SKM-1 treated with dmso at 0.1 percent for 144 hours (cell line): ENCODE measurements around the gene RPS16.

Source experiments
- DNase-seq: peaks from one replicate; lab custom pipeline; 2025; ENCODE audit not compliant: unreplicated experiment; lab: John Stamatoyannopoulos, UW

Gene RPS16

DNA sequence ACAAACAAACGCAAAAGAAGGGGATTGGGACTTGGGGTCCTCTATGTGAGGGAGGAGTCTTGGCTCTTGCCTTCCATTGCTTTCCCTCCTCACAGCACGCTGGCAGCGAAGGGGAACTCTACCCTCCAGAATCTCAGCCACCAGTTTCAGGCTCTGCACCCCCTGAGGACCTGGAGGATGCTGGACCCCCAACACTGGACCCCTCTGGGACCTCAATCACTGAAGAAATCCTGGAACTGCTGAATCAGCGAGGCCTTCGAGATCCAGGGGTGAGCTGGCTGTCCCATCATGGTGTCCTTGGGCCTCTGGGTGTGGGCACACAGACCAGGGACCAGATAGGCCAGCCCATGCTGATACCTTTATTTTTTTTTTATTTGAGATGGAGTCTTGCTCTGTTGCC lies 13.7 kb downstream of the RPS16 start:
- no peak for DNase-seq

DNA sequence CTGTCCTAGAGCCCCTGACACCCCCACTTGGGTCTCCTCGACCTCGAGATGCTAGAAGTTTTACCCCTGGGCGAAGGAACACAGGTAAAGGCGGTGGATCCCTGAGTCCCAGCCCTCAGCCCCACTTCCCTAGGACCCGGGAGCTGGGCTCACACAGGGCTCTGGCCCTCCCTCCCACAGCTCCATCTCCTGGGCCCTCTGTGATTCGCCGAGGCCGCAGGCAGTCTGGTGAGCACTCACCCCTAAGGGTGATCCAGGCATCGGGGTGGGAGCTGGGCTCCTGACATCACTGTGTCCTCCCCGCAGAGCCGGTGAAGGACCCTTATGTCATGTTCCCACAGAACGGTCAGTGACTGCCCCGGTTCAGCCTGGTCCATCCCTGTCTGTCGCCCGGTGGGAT lies 15.0 kb downstream of the RPS16 start:
- DNase-seq: no peak

DNA sequence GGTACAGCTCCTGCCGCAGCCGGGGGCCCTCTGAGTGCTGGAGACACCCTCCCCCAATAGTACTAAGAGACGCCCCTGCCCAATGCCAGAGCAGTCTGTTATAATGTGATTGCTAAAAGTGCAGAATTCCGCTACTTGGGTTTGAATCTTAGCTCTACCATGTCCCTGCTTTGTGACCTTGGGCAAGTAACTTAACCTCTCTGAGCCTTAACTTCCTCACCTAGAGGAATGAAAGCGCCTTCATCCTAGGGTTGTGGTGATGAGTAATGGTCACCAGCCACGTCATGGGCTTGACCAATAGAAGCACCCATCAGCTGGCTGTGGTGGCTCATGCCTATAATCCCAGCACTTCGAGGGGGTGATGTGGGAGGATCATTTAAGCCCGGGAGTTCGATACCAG lies 16.7 kb downstream of the RPS16 start:
- DNase-seq: no peak

DNA sequence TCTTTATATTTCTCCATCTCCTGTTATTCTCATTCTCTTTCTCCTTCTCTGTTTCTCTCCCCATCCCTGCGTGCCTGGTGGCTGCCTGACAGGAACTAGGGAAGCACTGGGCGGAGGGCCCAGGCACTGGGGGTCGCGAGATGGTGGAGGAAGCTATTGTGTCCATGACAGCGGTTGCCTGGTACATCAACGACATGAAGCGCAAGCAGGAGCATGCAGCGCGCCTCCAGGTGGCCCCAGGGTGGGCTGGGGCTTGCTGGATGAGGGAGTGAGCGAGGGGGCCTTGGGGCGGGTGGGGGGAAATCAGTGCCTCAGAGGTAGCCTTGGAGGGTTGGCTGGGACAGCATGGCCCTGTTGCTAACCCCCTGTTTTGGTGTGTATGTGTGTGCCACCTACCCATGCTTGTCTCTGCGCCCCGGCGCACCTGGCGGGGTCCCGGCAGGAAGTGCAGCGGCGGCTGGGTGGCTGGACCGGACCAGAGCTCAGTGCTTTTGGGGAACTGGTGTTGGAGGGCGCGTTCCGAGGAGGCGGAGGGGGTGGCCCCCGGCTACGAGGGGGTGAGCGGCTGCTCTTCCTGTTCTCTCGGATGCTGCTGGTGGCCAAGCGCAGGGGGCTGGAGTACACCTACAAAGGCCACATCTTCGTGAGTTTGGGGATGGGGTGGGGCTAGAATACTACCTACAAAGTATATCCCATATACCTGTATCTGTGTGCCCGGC lies 18.1 kb downstream of the RPS16 start:
- no peak for DNase-seq

DNA sequence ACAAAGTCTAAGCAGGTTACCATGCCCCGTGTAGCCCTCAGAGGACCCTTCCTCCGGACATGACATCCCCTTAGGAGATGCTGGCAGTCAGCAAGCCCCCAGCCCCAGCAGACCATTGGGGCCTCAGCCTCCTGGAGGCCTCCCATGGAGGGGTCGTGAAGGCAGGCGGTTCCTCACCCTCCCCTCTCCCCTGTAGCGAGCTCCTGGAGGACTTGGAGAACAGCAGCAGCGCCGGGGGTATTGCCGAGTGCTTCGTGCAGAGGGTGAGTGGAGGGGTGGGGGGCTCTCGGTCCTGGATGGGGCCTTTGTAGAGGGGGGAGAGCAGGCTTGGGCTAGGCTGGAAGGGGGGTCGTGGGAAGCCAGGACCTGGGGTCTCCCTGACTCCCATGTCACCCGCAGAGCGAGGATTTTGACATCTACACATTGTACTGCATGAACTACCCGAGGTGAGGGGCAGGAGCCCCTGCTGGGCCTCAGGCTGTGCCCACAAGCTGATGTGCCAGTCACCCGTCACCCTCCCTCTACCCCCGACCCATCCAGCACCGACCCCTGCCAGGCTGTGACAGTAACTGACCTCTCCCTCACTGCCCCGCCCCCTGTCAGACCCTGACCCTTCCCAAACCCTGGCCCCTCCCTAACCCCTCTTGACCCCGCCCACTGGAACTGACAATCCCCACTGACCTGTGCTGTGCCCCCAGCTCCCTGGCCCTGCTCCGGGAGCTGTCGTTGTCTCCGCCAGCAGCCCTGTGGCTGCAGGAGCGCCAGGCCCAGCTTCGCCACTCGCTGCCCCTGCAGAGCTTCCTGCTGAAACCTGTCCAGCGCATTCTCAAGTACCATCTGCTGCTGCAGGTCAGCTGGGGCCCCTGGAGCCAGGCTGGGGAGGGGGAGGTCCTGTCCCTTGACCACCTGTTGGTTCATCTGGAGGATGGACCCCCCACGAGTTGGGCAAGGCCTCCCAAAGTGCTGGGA lies 19.3 kb downstream of the RPS16 start:
- no peak for DNase-seq

DNA sequence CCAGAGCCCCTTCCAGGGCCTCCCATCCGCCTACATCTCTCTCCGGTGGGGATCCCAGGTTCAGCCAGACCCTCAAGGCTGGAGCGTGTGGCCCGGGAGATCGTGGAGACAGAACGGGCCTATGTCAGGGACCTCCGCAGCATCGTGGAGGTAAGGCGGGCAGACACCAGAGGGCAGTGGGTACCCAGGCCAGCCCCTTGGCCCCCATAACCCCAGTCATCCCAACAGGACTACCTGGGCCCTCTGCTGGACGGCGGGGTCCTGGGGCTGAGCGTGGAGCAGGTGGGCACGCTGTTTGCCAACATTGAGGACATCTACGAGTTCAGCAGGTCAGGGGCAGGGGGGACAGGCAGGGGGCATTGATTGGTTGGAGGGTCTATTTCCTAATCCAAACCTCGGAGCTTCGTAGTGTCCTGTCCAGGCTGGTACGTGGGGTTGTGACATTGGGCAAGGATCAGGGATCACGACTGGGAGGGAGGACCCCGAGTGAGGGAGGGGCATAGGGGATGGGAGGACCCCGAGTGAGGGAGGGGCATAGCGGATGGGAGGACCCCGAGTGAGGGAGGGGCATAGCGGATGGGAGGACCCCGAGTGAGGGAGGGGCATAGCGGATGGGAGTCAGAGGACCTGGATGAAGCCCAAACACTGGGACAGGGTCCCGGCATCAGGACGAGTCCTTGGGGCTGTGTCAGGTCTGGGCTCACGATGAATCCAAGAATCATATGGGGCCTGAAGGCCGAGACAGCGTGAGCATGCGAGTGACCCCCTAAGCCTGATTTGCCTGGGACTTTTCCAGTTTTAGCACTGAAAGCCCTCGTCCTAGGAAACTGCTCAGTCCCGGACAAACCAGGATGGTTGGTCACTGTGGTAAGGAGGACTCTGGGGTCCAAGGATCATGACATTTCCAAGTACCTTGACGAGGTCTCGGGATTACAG lies 20.4 kb downstream of the RPS16 start:
- DNase-seq: no peak

DNA sequence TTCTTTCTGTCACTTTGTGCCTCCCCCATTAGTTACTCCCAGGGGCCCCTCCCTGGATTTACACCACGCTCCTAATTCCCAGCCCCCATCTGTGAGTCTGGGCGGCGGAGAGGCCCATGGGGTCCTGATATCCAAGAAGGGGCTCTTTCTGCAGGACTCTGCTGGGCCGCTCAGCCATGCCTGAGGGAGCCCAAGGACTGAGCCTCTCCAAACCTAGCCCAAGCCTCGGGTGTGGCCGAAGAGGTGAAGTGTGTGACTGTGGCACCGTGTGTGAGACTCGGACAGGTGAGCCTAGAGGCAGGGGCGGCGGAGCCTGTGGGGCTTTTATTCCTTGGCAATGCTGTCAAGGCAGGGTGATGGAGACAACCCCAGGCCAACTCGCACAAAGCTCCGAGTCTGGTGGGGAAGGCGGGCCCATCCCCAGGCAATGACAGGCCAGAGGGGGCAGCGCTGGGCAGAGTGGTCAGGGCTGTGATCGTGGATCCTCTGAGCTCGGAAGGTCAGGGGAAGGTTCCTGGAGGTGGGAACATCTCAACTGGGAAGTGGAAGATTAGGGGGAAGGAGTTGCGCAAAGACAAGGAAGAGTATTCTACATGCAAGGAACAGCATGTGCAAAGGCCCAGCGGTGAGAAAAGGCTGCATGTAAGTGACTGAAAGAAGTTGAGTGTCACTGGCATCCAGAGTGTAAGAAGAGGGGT lies 21.7 kb downstream of the RPS16 start:
- DNase-seq: no peak

DNA sequence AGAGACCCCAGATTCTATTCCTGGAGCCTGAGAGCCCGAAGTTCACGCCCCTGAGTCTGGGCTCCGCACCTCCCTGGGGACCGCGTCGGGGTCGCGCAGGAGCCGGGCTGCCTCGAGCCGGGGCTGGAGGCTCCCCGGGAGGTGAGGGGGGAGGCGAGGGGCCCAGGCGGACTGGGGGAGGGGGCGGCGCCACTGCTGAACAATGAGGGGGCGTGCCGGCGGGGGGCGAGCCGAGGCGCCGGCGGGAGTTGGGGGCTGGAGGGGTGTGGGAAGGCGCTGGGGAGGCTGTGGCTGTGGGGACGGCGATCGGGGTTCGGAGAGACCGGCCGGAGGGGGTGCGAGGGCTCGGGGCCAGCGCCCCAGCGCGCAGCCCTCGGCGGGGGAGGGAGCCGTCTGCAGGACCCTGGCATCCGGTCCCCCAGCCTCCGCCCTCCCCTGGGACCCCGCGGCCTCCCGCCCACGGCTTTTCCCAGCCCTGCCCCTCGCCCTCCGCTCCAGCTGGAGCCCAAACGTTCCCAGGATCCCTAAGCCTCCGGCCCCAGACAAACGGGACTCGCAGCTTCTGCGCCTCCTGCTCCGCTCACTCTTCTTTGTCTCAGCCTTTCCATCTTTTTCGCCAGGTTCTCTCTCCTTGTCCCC lies 22.4 kb downstream of the RPS16 start:
- no peak for DNase-seq

DNA sequence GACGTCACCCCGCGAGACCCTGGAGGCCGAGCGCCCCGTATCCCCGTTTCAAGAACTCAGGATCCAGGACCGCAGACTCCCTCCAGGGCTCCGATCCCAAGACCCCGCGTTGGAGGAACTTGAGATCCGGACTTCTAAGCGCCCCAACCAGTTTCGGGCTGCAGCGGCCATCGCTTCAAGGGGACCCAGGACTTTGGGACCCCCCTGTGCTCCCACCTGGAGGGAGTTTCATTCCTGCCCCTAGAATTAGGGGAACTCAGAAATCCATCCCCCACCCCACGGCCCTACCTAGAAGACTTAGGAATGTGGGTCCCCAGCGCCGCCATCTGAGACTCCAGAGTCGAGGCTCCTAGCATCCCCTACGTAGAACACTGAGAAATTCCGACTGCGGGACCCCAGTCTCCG lies 22.9 kb downstream of the RPS16 start:
- DNase-seq: no peak

DNA sequence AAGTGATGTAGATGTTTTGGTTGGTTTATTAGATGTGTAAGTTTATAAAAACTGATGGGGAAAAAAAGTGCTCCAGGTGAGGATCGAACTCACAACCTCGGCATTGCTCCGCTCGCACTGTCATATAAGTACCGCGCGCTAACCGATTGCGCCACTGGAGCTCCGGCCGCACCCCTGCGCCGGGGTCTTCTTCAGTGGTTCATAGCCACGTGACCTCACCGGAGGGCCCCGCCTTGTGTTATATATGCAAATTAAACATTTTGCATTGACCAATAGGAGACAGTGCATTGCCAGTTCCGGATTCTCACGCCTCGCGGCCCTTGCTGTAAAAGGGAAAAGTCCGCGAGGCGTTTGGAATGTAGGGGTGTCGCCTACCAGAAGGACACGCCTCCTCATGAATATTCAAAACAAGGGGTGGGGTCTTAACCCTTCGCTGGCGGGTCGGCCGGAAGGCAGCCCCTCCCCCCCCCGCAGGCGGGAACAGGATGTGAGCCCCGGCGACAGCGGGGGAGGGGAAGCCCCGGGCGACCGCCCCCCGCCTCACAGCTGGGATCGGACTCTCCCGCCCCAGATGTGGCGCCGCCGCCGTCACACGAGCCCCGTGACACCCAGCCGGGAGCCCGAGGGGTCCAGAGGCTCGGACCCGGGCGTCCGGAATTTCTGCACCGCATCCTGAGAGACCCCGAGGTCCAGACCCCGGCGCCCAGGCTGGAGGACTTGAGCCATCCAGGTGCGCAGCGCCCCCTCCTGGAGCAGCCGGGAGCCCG lies 23.5 kb downstream of the RPS16 start, which contains the start of gene PLEKHG2:
PLEKHG2 (plus strand) TSS at position 570 of the 767 bp plus-strand sequence. CDS start 1,418 bp downstream, outside the sequence.
- peak; percentile 97 for DNase-seq

DNA sequence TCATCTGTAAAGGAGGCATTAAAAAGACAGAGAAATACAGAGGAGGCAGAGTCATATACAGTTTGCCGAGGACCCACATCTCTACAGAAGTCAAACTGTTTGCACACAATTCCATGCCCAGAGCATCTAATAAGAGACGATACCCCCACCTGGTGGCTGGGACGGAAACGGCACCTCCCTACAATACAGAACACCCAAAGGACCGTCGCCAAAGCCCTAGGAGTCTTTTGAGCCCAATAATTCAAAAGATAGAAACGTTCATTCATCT lies 24.0 kb downstream of the RPS16 start:
- DNase-seq: peak; percentile 92

DNA sequence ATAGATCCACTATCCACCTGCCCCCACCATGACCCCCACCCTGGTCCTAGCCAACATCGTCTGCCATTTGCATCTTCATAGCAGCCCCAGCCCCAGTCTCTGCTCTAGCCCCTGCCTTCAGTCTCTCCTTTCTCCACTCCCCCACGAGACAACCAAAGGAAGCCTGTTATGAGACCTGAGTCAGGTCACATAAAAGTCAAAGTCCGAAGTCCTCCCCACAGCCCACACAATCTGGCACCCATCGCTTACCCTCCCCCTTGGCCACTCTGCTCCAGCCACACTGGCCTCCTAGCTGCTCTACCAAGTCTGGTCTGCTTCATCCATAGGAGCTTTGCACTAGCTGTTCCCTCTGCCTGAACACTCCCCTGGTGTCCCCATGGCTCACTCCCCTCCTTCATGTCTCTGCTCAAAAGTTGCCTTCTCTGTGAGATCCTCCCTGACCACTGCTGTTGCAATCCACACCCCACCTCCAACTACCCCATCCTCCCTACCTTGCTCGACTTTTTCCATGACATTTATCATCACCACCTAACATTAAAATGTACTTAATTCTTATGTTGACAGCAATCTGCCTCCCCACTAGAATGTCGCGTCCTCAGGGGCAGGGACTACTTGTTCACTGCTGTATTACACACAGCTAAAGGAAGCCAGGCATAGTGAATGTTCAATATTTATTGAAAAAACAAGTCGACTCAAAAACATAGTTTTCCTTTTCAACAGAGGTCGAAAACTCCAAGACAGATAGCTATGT lies 24.5 kb downstream of the RPS16 start:
- no peak for DNase-seq

DNA sequence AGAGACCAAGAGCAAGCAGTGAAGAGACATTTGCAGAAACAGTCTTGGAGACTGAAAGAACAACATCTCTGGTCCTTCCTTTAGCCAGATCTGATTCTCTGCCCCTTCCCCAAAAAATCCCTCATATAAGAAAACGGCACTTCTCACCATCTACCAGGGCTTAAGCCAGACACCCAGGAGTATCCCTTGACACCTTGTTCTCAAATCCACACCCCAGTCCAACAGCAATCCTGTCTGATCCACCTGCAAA lies 25.0 kb downstream of the RPS16 start:
- DNase-seq: no peak

DNA sequence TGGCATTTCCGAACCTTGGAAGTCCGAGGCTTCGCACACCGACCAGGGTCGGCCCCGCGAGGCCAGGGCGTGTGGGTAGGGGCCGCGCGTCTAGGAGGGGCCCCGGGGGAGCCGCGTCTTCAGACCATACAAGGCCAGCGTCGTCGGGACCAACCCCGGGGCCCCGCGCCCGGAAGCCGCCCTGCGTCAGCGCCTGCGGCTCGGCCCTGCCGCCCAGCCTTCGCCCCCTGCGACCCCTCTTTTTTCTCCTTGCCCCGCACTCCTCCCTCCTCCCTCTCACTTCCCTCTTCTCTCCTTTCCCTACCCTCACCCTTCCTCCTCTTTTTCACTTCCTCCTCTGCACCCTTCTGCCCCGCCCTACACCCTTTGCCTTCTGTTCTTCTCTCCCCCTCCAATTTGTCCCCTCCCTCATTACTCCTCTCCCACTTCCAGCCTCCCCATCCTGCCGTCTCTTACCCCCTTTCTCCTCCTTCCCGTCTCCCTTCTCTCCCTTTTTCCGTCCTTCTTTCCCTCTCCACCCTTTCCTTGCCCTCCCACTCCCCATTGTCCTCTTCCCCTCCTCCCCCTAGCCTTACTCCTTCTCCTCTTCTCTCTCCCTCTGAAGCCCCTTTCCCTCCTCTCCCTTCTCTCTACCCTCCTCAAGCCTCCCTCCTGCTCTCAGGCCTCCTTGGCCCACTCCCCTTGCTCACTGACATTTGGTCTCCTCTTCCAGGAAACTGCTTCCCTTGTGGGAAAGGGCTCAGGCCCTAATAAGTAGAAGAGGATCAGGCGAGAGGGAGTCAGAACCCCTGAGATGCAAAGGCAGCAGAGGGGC lies 25.5 kb downstream of the RPS16 start:
- DNase-seq: peak; percentile 78

DNA sequence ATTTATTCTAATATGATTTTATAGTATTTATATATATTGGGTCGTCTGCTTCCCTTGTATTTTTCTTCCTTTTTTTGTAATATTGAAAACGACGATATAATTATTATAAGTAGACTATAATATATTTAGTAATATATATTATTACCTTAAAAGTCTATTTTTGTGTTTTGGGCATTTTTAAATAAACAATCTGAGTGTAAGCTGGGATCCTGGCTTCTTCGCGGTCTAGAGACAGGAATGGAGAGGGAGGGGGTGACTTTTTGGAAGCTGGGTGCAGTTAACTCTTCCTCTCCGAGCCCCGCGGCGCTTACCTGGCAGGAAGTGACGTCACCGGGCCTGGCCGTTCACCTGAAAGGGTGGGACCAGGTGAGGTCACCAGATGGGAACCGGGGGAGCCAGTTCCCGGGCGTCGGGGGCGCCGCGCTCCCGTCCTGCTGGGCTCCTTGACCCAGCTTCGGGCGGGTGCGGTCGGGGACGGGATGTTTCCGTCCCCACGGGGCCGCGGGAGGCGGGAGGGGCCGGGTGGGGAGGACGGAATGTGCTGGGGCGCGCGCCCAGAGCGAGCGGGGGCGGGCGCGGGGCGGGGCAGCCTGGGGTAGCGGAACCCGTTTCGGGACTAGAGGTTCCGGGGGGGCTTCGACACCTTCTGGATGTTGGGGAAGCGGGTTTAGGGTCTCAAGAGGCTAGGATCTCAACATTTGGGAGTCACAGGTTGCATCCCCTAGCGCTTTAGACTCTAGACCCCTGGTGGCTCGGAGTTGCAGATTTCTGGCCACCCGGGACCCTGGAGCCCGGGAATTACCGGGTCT lies 26.3 kb downstream of the RPS16 start:
- DNase-seq: peak; percentile 42

DNA sequence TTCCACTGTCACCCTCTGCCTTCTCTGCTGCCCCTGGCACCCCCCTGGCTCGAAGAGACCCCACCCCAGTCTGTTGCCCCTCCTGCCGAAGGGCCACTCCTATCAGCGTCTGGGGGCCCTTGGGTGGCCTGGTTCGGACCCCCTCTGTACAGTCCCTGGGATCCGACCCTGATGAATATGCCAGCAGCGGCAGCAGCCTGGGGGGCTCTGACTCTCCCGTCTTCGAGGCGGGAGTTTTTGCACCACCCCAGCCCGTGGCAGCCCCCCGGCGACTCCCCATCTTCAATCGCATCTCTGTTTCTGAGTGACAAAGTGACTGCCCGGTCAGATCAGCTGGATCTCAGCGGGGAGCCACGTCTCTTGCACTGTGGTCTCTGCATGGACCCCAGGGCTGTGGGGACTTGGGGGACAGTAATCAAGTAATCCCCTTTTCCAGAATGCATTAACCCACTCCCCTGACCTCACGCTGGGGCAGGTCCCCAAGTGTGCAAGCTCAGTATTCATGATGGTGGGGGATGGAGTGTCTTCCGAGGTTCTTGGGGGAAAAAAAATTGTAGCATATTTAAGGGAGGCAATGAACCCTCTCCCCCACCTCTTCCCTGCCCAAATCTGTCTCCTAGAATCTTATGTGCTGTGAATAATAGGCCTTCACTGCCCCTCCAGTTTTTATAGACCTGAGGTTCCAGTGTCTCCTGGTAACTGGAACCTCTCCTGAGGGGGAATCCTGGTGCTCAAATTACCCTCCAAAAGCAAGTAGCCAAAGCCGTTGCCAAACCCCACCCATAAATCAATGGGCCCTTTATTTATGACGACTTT lies 27.1 kb downstream of the RPS16 start:
- no peak for DNase-seq
